ENCODE data around the gene KIF20A. TPM values are rescaled to one million over a fixed set of nuclear protein-coding genes. Genes with fewer than 3 reads are reported as not detected.

KIF20A gene
- total RNA-seq, 1 experiment from 2014 or later, result 67.1 TPM

DNA sequence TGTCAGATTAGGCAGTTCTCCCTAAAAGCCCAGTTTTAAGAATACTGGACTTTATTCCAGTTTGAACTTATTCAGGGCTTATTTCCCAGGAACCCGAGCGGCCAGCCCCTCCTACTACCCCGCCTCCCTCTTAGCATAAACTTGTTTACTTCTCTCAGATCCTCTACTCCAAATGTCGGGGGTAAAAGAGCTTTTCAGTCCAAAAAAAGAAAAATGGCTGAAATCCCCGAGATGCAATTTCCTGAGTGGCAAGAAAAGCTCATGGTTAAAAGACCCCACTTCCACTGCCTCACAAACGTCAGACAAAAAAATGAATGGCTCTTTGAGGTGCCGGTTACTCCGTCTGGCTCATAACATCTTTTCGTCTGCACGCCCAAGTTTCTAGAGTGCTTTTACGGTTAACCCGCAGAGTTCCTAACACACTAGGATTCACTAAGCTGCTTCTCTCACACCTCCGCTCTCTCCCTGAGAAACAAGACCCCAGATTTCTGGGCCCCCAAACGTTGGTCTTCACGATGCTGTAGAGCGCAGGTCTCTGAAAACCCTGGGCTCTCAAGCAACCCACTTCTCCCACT lies 884 bp upstream of the KIF20A start:
- Histone ChIP-seq H3K79me1 (ENCODE audit: insufficient read depth, low read depth, low read length, poor library complexity, severe bottlenecking) (no peaks in the 10 kb centered on the region), H3K27ac (ENCODE audit: insufficient read length, low read depth, low read length) (peak overlapping the region; percentile 28), H3K9me3 (ENCODE audit: control insufficient read depth, low read depth, low read length) (no peaks in the 10 kb centered on the region), H3K4me1 (ENCODE audit: insufficient read depth, low read length) (no peaks in the 10 kb centered on the region), H2AK5ac (ENCODE audit: insufficient read length, low read length) (no peak overlapping the region), H4K91ac (ENCODE audit: insufficient read length, low read depth, low read length) (no peak overlapping the region), H2BK5ac (ENCODE audit: insufficient read length, low read length) (no peak overlapping the region), H3K23ac (ENCODE audit: insufficient read length, low read depth, low read length) (no peak overlapping the region), H3K14ac (ENCODE audit: insufficient read depth, low read length) (0 out of 2 replicates have a peak overlapping the region, but pooled peaks have one; percentile 3), H3K79me2 (ENCODE audit: insufficient read depth, low read length) (peaks cover 4% of the 10 kb centered on the region; the same call in 1 of the 2 replicates), H2BK20ac (ENCODE audit: low read depth, low read length, poor library complexity, severe bottlenecking) (no peak overlapping the region), H2AFZ (ENCODE audit: low read length) (no peak overlapping the region), H3K56ac (ENCODE audit: insufficient read length, low read depth, low read length) (no peak overlapping the region), H4K8ac (replicated peaks; ENCODE audit: insufficient read length, low read depth, low read length) (no peak overlapping the region), H3K4ac (ENCODE audit: low read depth, low read length) (no peak overlapping the region), H3T11ph (ENCODE audit: low read length) (no peak overlapping the region), H2BK12ac (ENCODE audit: insufficient read length, low read depth, low read length) (no peak overlapping the region), H4K20me1 (ENCODE audit: control insufficient read depth, insufficient read depth, insufficient read length) (no peaks in the 10 kb centered on the region), H2BK15ac (ENCODE audit: low read depth, low read length) (no peak overlapping the region), H4K5ac (ENCODE audit: insufficient read length, low read depth, low read length) (no peak overlapping the region), H3K9ac (ENCODE audit: extremely low read depth, insufficient read length, low read length) (peak overlapping the region; percentile 86), H3K18ac (ENCODE audit: insufficient read length, low read depth, low read length) (peak overlapping the region; percentile 3), H3K4me2 (ENCODE audit: insufficient read depth, insufficient read length, low read length) (peak overlapping the region; percentile 84), H2BK120ac (ENCODE audit: low read depth, low read length, poor library complexity, severe bottlenecking) (no peak overlapping the region), H3K27me3 (ENCODE audit: insufficient read depth, low read length) (no peaks in the 10 kb centered on the region), H3K23me2 (ENCODE audit: insufficient read length, low read depth, low read length, poor library complexity, severe bottlenecking) (peaks cover 8% of the 10 kb centered on the region)
- Mint-ChIP-seq H3K27me3 (ENCODE audit: low read depth) (no peaks in the 10 kb centered on the region), H3K4me1 (peaks cover 12 to 16% of the 10 kb centered on the region in 2 experiments), H3K4me3 (no peak overlapping the region), H3K9me3 (no peaks in the 10 kb centered on the region), H3K27ac (no peak overlapping the region), H3K36me3 (ENCODE audit: insufficient read depth in 1 of 3, low read depth in 3 of 3) (peaks cover 27 to 57% (median 55%) of the 10 kb centered on the region in 3 experiments)
- WGBS (ENCODE audit: extremely low coverage, insufficient read length, low lambda C conversion rate), result no CpG with 5 or more reads among the region's 16 CpGs
- TF ChIP-seq, protein P1, sequence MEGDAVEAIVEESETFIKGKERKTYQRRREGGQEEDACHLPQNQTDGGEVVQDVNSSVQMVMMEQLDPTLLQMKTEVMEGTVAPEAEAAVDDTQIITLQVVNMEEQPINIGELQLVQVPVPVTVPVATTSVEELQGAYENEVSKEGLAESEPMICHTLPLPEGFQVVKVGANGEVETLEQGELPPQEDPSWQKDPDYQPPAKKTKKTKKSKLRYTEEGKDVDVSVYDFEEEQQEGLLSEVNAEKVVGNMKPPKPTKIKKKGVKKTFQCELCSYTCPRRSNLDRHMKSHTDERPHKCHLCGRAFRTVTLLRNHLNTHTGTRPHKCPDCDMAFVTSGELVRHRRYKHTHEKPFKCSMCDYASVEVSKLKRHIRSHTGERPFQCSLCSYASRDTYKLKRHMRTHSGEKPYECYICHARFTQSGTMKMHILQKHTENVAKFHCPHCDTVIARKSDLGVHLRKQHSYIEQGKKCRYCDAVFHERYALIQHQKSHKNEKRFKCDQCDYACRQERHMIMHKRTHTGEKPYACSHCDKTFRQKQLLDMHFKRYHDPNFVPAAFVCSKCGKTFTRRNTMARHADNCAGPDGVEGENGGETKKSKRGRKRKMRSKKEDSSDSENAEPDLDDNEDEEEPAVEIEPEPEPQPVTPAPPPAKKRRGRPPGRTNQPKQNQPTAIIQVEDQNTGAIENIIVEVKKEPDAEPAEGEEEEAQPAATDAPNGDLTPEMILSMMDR (conservative IDR thresholded peaks at IDR 0.05), result no peak
- DNase-seq, result no peak

Data from H9 (cell line).